Activated T-cell treated with anti-CD3 and anti-CD28 coated beads for 1 hour (primary cell): ENCODE data around the gene COA6.
A peak's percentile ranks its signal among the peaks of the same experiment; 100 is the strongest.
"Not testable (repeated sequence)": the region's sequence is repeated elsewhere in the genome, so short reads cannot be mapped to it uniquely, and the experiment has no call there.

ENCODE experiments used
- DNase-seq: peaks from one replicate; pipeline ENCODE4 v3.0.0-alpha.2; 2020; ENCODE audit warnings: low read depth

The COA6 gene

DNA sequence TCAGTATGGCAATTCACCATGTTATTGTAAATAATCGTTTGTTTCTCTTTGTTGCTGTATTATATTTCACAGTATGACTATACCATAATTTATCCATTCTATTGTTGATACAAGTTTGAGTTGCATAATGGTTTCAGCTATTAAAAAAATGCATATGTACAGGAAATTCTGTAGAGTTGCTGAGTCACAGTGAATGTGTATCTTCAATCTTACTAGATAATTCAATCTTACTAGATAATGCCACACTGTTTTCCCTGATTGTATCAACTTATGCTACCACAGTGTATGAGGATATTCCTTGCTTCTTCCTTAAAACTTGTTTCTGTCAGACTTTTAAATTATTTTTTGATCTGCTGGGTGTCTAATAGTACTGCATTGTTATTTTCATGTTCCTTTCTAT, 3.5 kb upstream of the COA6 start:
- no peak for DNase-seq

DNA sequence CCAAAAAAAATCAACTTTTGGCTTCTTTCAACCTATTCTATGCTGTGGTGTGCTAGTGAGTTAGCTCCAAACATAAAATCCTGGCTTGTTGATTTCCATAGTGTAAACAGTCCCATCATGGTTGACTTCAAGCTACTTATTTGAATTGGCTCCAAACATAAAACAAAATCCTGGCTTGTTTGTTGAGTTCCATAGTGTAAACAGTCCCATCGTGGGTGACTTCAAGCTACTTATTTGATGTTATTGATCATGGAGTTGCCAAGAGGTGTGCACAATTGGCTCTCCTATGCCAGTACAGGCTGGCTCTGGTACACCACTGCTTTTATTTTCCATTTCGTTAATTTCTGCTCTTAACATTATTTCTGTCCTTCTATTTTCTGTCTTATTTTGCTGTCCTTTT, 1.8 kb upstream of the COA6 start:
- DNase-seq = no peak

DNA sequence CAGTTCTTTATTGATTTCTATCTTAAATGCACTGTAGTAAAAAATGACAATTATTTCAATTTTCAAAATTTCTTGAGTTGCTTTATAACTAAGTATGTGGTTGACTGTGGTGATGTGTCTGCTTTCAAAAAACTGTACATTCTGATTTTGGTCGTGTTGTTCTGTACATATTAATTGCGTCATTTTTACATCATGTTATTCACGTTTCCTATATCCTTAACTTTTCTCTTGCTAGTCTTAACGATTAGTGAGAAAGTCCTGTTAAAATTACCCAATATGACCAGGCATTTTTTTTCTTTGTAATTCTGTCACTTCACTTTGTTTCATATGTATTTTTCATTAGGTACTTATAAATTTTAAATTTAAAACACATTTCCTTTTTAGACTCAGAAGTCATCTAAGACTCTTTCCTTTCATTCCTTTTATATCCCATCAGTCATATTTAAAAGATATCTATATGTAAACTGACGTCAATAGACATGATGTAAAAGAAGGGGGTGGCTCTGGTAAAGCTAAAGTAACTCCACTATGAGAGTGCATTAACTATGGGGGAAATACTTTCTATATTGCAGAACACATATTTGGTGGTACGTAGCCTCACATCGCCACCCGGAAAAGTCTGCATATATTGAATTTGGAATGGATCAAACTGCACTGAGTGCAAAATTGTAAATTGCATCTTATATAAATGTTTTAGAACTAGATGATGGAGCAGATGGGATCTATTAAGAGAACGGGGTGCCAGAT, 1.1 kb upstream of the COA6 start:
- no peak for DNase-seq

DNA sequence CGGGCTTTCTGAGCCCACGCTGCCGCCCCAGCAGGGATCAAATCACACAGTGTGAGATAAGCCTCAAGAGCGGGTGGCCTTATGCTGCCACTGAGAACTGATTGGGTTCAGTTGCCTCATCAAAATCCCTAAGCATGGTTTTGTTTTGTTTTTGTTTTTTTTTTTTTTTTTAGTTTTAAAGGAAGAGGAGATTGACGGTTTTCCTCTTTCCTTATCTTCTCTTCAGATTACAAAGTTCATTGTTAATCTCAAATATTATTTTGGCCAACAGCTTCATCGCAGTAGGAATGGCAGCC, 651 bp downstream of the COA6 start:
- DNase-seq = no peak

DNA sequence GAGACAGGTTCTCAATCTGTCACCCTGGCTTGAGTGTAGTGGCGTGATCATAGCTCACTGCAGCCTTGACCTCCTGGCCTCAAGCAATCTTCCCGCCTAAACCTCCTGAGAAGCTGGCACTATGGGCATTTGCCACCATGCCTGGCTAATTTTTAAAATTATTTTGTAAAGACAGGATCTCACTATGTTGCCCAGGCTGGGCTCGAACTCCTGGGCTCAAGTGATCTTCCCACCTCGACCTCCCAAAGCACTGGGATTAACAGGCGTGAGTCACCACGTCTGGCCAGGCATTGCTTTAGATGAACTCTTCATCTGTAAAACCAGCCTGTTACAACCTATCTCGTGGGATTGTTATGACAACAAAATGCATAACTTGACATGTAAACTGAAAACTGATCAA, 2.4 kb downstream of the COA6 start:
- DNase-seq = no peak

DNA sequence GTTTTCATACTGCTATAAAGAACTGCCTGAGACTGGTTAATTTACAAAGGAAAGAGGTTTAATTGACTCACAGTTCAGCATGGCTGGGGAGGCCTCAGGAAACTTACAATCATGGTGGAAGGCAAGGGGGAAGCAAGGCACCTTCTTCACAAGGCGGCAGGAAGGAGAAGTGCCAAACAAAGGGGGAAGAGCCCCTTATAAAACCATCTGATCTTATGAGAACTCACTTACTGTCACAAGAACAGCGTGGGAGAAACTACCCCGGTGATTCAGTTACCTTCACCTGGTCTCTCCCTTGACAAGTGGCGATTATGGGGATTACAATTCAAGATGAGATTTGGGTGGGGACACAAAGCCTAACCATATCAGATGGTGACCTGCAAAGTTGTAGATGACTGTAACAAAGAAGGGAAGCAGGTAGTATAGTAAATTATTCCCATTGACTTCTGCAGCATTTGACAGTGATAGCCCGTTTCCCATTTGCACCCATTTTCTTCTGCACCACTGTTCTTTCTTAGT, 6.4 kb downstream of the COA6 start:
- DNase-seq = not testable (repeated sequence)

DNA sequence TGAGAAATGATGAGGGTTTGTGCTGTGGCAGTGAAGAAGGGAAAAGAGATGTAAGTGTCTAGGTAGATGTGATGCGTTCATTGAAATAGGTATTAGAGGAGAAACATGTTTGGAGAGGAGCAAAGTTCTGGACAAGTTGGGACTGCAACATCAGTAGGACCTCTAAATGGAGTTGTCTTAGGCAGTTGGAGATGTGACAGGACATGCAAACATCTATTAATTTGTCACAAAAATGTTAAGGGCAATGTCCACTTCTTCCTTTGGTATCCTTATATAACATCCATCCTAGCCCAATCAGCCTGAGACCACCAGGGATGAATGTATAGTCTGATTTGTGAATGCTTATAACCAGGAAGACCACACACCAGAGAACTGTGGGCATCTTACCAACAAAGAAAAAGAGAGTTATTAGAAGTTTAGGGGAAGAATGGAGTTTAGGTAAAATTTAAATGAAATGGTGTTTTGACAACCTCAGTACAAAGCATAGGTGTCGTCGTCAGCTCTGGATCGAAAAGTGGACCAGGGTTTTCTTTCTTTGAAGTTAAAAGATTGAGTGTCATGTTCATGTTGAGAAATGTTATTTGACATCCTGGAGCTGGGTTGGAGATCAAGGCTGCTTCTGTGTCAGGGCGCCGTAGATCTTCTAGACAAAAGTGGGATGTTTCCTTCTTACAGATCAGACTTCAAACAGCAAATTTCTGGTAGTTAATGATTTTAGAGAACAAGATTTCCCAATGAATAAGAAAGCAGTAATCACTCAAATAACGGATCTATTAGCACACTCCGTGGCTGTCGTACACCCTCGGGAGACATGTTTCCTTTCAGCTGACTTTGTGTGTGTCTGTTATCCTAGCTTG, 8.7 kb downstream of the COA6 start:
- DNase-seq = no peak

DNA sequence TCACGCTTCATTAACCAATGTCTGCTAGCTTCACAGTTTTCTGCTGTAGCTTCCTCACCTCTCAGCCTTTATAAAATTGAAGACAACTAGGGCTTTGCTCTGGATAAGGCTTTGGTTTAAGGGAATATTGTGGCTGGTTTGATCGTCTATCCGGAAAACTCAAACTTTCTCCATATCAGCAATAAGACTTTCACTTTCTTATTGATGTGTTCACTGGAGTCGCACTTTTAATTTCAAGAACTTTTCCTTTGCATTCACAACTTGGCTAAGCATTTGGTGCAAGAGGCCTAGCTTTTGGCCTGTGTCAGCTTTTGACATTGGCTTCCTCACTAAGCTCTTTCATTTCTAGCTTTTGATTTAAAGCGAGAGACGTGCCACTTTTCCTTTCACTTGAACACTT, 12.9 kb downstream of the COA6 start:
- DNase-seq = no peak

DNA sequence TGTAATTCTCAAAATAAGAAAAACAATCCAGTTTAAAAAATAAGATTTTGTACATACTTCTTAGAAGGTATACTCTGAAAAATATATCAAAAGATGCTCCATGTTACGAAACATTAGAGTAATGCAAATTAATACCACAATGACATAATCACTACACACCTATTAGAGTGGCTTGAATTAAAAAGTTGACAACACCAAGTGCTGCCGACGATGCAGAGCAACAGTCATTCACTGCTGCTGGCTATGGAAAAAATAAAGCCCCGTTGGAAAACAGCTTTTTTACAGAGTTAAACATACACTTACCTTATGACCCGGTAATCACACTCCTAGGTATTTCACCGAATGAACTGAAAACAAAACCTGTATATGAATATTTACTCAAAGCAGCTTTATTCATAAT, 14.8 kb downstream of the COA6 start:
- DNase-seq = no peak

DNA sequence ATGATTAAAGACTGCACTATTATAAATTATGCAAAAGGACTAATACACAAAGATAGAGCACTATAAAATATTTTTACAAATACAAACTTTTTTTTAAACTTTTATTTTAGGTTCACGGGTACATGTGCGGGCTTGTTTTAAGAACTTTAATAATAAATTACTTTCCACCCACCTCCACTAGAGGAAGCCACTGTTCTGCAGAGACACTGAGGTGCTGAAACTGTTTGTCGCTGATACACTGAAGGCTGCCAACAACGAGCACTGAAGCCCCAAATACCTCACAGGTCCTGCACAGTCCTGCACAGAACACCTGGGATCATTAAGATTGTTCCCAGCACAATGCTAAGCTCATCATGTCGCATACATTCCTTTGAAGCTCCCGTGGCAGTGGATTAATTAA, 19.9 kb downstream of the COA6 start:
- DNase-seq = no peak

DNA sequence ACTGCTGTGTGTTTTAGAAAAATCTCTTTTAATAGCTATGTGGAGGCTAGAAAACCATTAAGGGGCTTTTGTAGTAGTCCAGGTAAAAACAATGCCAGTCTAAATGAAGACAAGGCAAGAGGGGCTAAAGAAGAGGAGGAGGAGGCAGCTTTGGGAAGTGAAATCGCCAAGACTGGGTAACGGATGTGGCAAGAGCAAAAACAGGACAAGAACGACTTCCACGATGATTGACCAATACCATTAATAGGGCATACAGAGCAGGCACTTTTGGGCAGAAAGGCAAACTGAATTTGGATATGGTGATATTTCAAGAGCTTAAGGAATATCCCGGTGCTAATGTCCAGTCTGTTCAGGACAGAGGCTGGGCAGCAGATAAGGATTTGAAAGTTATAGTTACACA, 22.0 kb downstream of the COA6 start:
- no peak for DNase-seq

DNA sequence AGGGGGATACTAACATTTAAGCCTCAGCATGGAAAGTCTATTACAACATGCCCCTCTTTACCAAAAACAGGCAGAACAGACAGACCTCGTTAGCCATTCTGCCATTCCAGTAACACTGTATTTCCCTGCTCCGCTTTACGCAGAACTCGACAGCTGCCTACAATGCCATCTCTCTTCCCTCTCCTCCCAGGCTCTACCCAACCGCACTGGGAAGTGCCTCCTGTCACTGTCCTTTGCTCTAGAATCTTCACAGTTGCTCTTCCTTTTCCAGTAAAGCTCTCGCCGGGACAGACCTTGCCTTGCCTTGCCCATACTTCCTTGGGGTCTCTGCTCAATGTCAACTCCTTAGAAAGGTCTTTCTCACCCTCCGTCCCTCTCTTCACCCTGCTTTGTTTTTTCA, 22.8 kb downstream of the COA6 start:
- no peak for DNase-seq

DNA sequence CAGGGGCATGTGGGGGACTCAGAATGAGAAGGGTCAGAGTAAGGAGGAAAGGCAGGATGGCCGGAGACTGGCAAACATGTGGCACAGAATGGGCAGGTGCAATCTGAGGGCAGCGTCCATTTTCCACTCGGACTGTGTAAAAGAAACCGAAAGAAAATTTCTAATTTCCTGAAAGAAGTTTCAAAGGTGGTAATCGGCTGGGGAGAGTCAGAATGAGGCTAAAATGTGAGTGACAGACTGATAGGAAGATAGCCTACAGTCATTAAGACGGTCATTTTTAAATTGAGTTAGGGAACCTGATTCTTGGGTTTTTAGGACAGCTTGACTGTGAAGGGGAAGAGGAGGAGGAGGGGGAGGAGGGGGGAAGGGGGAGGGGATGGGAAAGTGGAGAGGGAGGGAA, 23.6 kb downstream of the COA6 start:
- no peak for DNase-seq

DNA sequence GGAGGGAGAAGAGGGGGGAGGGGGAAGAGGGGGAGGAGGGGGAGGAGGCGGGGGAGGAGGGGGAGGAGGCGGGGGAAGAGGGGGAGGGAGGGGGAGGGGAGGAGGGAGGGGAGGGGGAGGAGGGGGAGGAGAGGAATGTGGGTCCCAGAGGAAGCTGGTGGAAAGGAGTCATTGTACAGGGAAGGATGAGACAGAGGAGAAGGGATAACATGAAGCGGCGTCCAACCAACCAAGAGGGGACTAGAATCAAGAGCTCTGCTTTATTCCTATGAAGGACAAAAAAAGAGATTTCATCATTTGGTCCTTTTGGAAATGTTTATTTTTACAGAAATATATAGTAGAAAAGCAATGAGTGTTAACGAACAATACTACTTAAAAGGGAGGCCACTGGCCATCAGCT, 24.5 kb downstream of the COA6 start:
- DNase-seq = no peak

DNA sequence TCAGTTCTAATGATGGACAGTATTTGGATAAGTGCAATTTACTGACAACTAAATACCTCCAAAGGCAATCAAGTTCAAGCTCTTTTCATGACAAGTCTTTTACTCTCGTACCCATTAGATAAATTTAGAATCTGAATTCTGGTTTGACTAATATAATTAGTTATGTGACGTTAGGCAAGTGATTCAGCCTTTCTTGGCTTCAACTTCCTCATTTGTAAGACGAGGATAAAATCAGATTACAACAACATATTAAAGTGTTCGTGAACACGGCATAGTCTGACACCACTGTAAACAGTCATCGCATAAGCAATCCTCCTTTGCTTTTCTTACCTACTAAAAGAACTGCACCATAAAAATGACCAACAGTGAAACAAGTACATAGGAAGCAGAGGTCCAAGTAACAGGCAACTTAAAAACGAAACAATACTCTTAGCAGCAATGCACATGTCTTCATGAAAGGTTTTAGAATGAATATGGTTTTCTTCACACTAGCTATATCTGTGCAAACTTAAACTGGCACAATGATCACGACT, 25.7 kb downstream of the COA6 start:
- no peak for DNase-seq

DNA sequence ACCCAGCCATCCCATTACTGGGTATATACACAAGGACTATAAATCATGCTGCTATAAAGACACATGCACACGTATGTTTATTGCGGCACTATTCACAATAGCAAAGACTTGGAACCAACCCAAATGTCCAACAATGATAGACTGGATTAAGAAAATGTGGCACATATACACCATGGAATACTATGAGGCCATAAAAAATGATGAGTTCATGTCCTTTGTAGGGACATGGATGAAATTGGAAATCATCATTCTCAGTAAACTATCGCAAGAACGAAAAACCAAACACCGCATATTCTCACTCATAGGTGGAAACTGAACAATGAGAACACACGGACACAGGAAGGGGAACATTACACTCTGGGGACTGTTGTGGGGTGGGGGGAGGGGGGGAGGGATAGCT, 26.3 kb downstream of the COA6 start:
- not testable (repeated sequence) for DNase-seq

DNA sequence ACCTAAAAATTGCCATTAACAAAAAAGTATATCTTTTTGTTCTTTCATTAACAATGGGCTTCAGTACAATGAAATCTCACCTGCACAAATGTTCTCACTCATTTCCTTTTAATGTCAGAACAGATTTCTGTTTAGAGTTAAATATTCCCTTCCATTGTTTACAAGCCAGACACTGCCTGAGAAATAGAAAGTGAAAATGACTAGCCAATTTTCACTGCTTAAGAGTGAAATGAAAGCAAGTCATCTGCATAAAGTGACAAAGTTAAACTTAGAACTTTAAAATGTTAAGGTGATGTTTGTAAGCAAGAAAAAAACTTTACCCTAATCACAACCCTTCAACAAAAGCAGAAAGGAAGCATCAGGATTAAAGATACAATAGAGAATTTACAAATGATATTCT, 27.5 kb downstream of the COA6 start:
- no peak for DNase-seq

DNA sequence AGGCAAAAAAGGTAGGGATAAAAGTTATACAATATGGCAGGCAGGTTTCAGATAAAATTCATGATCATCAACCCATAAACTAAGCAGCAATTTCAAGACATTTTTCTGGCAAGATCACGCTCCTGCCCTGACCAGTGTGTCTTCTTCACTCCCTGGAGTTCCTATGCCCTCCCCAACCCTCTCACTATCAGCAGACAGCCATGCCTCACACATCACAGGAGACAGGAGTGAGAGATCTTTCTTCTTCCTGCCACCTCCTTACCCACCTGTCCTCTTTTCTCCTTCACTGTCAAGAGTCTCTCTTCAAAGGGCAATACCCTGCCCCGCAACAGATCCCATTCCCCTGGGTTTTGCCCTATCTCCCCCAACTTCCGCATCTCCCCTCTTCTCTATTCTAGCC, 28.4 kb downstream of the COA6 start:
- DNase-seq = no peak

DNA sequence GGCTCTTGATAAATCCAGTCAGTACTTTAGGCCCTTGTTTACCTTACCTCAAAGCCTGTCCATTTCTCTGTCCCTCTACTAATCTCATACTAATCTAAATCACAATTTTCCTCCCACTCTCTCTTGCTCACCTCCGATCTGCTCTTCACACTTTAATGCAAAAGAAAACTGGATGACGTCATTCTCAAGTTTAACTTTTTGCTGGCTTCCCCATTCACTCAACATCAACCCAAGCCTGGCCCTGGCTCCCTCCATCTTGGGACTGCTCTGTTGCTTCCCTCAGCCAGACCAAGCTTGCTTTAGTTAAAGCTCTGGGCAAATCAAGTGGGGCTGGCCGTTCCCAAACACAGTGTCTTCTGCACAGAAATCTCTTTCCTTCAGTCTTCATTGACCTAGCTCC, 29.7 kb downstream of the COA6 start:
- no peak for DNase-seq

DNA sequence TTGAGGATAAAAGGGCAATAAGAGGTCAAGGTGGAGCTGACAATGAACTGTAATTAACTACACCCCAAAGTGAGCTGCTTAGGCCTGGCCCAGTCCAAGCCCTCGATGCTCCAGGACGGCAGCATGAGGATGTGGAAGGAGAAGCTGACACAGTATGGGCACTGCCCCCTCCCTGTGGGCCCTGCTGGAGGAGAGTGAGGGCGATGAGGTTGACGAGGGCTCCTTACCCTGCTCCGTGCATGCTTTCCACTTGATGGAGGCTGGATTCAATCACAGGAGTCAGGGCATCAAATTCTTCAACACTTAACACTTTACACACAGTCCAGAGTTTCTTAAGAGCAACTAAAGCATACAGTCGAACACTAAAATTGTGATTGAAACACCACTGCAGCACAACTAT, 32.4 kb downstream of the COA6 start:
- no peak for DNase-seq

DNA sequence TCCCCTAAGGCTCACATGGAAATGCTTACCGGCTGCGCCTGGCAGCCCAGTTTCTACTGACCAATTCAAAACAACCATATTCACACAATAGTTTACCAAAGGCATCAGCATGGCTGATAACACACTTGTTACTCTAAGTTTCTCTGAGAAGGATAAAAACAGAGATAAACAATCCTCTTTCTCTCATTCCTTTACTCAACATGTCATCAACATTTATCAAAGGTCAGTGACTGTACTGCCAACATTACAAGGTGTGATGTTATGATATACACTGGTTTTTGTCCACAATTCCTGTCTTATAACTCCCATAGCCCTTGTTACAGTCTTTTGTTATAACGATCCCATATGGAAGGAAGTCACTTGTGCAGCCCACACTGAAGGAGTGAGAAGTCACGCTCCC, 33.6 kb downstream of the COA6 start:
- DNase-seq = no peak

DNA sequence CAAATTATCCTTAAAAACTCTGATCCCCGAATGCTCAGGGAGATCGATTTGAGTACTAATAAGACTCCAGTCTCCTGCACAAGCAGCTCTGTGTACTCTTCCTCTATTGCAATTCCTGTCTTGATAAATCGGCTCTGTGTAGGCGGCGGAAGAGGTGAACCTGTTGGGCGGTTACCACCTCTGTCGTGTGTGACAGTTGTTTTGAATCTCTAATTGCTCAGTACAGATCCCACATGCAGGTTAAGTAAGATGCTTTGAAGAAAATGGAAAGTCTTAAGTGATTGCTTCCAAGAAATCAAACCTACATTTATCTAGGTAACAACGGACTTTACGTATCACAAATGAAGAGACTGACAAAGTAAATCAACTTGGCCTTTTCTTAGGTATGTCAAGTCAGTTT, 35.5 kb downstream of the COA6 start:
- DNase-seq = peak; percentile 30

DNA sequence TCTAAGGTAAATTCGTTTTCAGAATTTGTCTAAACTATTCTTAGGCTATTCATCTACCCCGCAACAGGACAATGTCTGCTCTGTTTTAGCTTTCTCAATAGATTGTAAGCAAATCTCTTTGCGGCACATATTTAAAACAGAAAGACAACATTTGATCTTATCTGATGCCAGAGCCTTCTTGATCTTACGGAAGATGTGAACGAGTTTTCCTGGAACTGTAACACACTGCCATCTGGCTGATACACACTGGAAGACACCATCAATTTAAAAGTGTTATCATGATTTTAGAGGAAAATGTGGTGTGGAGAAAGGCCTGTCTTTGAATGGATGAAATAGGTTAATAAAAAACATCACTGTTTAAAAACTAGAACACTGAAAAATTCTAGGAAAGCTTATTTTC, 36.1 kb downstream of the COA6 start:
- no peak for DNase-seq
